Psoas muscle (tissue), 8 donors: ENCODE measurements around the gene RFT1. TPM values are rescaled to one million over a fixed set of nuclear protein-coding genes. Genes with fewer than 3 reads are reported as not detected.

Source experiments
- ATAC-seq, 4 donors: fragments of 200-7000 bp; cut with Tn5 transposase; one replicate each; pipeline ENCODE4 v1.9.1; 2020; ENCODE audit warnings: moderate library complexity in 3 of 4, mild to moderate bottlenecking in 2 of 4
- DNase-seq, 2 donors: peaks; one replicate each; pipeline ENCODE4 v3.0.0-alpha.2; 2020
- H3K27ac ChIP-seq: fragments of 200-600 bp; one replicate; pipeline ENCODE4 v1.8.0; 2022
- H3K27me3 ChIP-seq, 3 donors: fragments of 200-600 bp in 1 of 3; one replicate each; pipeline versions ENCODE4 v1.6.1 to v1.8.0; 2013 to 2022; ENCODE audit warnings: low read length in 2 of 3, mild to moderate bottlenecking in 2 of 3, moderate library complexity in 1 of 3; ENCODE audit not compliant: insufficient read depth in 3 of 3
- H3K36me3 ChIP-seq, 2 donors: fragments of 200-600 bp in 1 of 2; one replicate each; pipeline versions ENCODE4 v1.6.1 to v1.8.0; 2013 to 2022; ENCODE audit warnings: low read depth in 1 of 2, mild to moderate bottlenecking in 1 of 2, moderate library complexity in 1 of 2; ENCODE audit not compliant: insufficient read depth in 1 of 2
- H3K4me1 ChIP-seq: fragments of 200-600 bp; one replicate; pipeline ENCODE4 v1.8.0; 2022
- H3K4me3 ChIP-seq: fragments of 200-600 bp; one replicate; pipeline ENCODE4 v1.8.0; 2022; ENCODE audit warnings: mild to moderate bottlenecking
- H3K9me3 ChIP-seq: fragments of 200-600 bp; one replicate; pipeline ENCODE4 v1.8.0; 2022
- WGBS, 3 donors: extraction: QIAGEN DNeasy Blood & Tissue Kit; methylation state at CpG; one replicate each; pipeline versions ENCODE4 v1.1.6 to v1.1.7; 2013; 5-methylcytosine and 5-hydroxymethylcytosine counted together
- intact Hi-C, 2 donors: fragments of 100-400 bp; cut with DNase I; formaldehyde crosslinking; loops; one replicate each; pipeline versions ENCODE4 v1.11.0 to v1.14.2; 2022
- polyA plus RNA-seq, 3 donors: library from polyadenylated mRNA; stranded (reverse); fragments of 200-250 nt; gene quantifications; one replicate each; pipeline ENCODE4 v1.2.3, GENCODE V29; 2013
- total RNA-seq, 4 donors: library from RNA; stranded (reverse); fragmentation: NEBNext Ultra II Directional in 2 of 4; extraction: Animal tissue kit (Norgen Biotek cat#: 25700) in 2 of 4; gene quantifications; one replicate each; pipeline versions ENCODE4 v1.2.1 to v1.2.4, GENCODE V29; 2021 to 2023
- TF ChIP-seq, protein P1 (sequence below): fragments of 200-600 bp; IDR thresholded peaks from one replicate; pipeline ENCODE4 v1.8.0; 2022; ENCODE audit warnings: antibody characterized with exemption
- donor health status: healthy with polysubstance abuse.
- donor health status: DM: no; HTN: no; CAD: no; lungs with moderate emphysema.
- donor health status: Bipolar disorder and iron deficiency.
- donor health status: healthy.
- donor health status: DM: yes; HTN: yes; CAD: no.
- donor health status: DM: no; HTN: no; CAD: no.
- donor health status: DM: no; HTN: no; CAD: no.
- donor health status: DM: yes; HTN: yes; CAD: no.

The RFT1 gene
- total and polyA plus RNA-seq, 7 donors = 5.4 to 13.2 (median 6.9) TPM

DNA sequence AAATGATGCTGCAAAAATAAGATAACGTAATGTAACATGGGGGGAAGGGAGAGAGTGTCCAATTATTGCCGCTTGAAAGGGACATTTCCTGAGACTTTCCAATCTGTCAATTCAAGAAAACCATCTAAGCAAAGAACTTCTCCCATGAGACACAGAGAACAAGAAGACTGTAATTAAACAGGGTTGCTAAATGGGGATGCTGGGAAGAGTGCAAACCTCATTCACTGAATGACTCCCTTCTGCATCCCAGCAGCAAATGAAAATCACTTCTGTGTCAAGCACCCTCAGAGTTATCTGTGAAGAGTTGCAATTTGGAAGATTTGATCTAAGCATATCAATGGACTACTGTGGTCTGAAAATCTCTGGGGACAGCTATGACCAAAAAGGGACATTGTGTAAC is 3.6 kb downstream of the RFT1 start:
- Histone ChIP-seq H3K4me3 (no peak overlapping the region), H3K9me3 (no peaks in the 10 kb centered on the region), H3K27me3 (no peaks in the 10 kb centered on the region), H3K4me1 (peaks cover 14% of the 10 kb centered on the region), H3K36me3 (peaks cover 3 to 58% of the 10 kb centered on the region in 2 donors), H3K27ac (no peak overlapping the region)
- intact Hi-C loops = loop anchor here in 1 of 2 donors (5.0 kb wide), 1 partner anchor 36 kb away; the partner anchor contains the start of gene PRKCD
- ATAC-seq (no peak), DNase-seq (no peak)
- WGBS, 3 donors = 93 to 97% (median 94%) methylated on average over 2 of the region's 2 CpGs
- TF ChIP-seq, protein P1, sequence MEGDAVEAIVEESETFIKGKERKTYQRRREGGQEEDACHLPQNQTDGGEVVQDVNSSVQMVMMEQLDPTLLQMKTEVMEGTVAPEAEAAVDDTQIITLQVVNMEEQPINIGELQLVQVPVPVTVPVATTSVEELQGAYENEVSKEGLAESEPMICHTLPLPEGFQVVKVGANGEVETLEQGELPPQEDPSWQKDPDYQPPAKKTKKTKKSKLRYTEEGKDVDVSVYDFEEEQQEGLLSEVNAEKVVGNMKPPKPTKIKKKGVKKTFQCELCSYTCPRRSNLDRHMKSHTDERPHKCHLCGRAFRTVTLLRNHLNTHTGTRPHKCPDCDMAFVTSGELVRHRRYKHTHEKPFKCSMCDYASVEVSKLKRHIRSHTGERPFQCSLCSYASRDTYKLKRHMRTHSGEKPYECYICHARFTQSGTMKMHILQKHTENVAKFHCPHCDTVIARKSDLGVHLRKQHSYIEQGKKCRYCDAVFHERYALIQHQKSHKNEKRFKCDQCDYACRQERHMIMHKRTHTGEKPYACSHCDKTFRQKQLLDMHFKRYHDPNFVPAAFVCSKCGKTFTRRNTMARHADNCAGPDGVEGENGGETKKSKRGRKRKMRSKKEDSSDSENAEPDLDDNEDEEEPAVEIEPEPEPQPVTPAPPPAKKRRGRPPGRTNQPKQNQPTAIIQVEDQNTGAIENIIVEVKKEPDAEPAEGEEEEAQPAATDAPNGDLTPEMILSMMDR = no peak

DNA sequence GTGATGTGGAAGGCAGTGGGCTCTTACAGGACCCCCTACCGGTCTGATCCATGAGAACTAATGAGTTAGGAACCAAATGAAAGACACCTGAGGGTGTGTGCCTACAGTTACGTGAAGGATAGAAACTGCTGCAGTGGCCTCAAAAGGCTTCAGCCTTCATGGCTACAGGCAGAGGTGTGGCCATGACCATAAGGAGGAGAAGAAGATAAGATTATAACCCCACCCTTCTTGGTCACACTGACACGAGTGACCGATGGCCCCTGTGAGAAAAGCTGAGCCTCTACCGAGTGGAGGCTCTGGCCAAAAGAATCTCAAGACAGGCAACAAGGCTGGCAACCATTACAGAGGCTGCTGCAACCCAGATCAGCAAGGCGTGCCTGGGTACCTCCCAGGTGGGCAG is 6.3 kb downstream of the RFT1 start:
- ATAC-seq (no peak), DNase-seq (no peak)
- H3K27ac ChIP-seq = no peak overlapping the region
- TF ChIP-seq, protein P1 = no peak
- intact Hi-C loops = no loop called here
- H3K36me3 ChIP-seq = peaks cover 7 to 84% of the 10 kb centered on the region in 2 donors
- no peaks in the 10 kb centered on the region for H3K9me3 ChIP-seq
- no peaks in the 10 kb centered on the region for H3K27me3 ChIP-seq
- 91 to 94% (median 92%) methylated on average over 6 of the region's 6 CpGs for WGBS, 3 donors
- H3K4me3 ChIP-seq = no peak overlapping the region
- no peaks in the 10 kb centered on the region for H3K4me1 ChIP-seq

DNA sequence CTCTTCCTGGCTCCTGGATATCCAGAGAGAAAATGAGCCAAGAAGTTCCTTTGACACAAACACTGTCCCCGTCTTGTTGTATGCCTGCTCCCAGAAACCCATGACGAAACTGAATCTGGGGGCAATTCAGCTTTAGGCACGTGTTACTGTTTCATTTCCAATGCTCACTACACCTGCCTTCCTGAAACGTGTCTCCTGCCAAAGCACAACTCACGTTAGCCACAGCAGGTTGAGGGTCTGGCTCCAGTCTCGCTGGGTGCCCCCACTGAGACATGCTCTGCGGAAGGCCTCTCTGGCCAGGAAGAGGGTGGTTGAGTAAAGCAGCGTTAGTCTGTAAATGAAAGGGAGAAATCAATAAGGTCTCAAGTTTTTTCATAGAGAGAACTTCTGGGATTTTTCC is 6.7 kb downstream of the RFT1 start:
- 83 to 90% (median 84%) methylated on average over 8 of the region's 8 CpGs for WGBS, 3 donors
- TF ChIP-seq, protein P1 = no peak
- Histone ChIP-seq H3K9me3 (no peaks in the 10 kb centered on the region), H3K27ac (no peak overlapping the region), H3K27me3 (no peaks in the 10 kb centered on the region), H3K36me3 (peaks cover 7 to 89% of the 10 kb centered on the region in 2 donors), H3K4me1 (no peaks in the 10 kb centered on the region), H3K4me3 (no peak overlapping the region)
- intact Hi-C loops = no loop called here
- ATAC-seq (no peak), DNase-seq (no peak)

DNA sequence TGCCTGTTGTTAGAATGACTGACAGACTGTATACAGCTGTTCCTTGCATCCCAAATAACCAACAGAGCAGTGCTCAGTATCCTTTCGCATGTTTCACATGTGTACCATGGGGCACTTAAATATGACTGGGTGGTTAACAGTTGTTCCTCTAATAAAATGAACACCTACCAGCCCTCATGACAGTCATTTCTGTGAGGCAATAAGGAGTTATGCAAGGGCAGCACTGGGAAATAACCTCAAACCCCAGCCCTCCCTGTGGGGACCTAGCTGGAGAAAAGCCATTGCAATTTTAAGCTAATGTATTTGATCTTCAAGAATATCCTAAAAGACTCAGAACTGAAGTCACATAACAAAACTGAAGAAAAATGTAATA is 7.3 kb downstream of the RFT1 start:
- WGBS, 3 donors = 93 to 100% (median 97%) methylated on average over 1 of the region's 1 CpG
- intact Hi-C loops = no loop called here
- no peaks in the 10 kb centered on the region for H3K9me3 ChIP-seq
- TF ChIP-seq, protein P1 = no peak
- DNase-seq (no peak), ATAC-seq (no peak)
- H3K4me3 ChIP-seq = no peak overlapping the region
- peaks cover 7 to 92% of the 10 kb centered on the region in 2 donors for H3K36me3 ChIP-seq
- no peak overlapping the region for H3K27ac ChIP-seq
- H3K4me1 ChIP-seq = no peaks in the 10 kb centered on the region
- no peaks in the 10 kb centered on the region for H3K27me3 ChIP-seq

DNA sequence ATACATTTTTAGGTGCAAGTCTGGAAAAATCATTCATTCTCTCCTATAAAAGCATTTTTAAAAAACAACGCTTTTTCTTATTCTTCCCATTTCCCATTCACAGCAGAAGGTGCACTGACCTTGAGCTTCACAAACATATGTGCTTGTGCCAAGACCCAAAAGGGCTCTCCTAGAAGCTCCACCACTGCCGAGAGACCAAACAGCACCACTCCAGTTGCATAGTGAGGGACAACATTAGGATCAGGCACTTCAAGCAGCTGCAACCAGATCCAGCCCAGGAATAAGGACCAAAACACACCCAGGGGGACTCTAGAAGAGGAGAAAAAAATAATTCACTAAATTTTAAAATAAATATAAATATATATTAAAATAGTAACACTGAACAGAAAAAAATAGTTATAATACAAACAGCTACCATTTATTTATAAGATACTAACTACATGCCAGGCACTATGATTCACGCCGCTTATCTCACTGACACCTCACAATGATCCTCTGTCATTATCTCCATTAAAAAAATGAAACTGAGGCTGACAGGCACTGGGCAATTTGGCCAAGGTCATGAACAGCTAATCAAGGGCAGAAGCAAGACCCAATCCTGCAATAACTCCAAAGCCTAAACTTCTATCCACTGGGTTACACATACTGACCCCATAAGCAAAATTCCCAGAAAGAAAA is 7.8 kb downstream of the RFT1 start:
- H3K27ac ChIP-seq = no peak overlapping the region
- intact Hi-C loops = no loop called here
- DNase-seq = no peak
- H3K9me3 ChIP-seq = no peaks in the 10 kb centered on the region
- no peak for ATAC-seq
- no peaks in the 10 kb centered on the region for H3K4me1 ChIP-seq
- no peak overlapping the region for H3K4me3 ChIP-seq
- 86 to 91% (median 87%) methylated on average over 4 of the region's 4 CpGs for WGBS, 3 donors
- TF ChIP-seq, protein P1 = no peak
- peaks cover 7 to 97% of the 10 kb centered on the region in 2 donors for H3K36me3 ChIP-seq
- no peaks in the 10 kb centered on the region for H3K27me3 ChIP-seq
